H1 (cell line): ENCODE measurements around the gene PAPOLA. TPM values are rescaled to one million over a fixed set of nuclear protein-coding genes. Genes with fewer than 3 reads are reported as not detected.

Experiments
- CTCF ChIA-PET: fragments of 300-600 bp; sonication (Branson Sonifier 250); formaldehyde crosslinking; loops from one replicate; lab custom pipeline; 2021; ENCODE audit not compliant: partially characterized antibody; lab: Charles Lee
- POLR2A ChIA-PET: fragments of 300-600 bp; sonication (Branson Sonifier 250); formaldehyde crosslinking; loops from one replicate; lab custom pipeline; 2021; ENCODE audit warnings: inconsistent platforms; ENCODE audit not compliant: partially characterized antibody; lab: Charles Lee
- DNase-seq, 2 experiments: peaks; one replicate each; pipeline versions ENCODE4 v3.0.0 to v3.0.0-alpha.2; 2010 to 2022; ENCODE audit warnings: low spot score in 2 of 2, low read depth in 1 of 2, mixed read lengths in 1 of 2
- FAIRE-seq: peaks from 2 replicates; lab custom pipeline; 2011; peaks lifted over from hg19 to GRCh38; lab: Jason Lieb, UNC
- H2AFZ ChIP-seq: 2 replicates; pipeline ENCODE4 v1.8.1; 2012; ENCODE audit warnings: low read length, inconsistent platforms
- H2AK5ac ChIP-seq: 2 replicates; pipeline ENCODE4 v1.6.1; 2013; ENCODE audit warnings: low read depth, low read length
- H2BK120ac ChIP-seq: replicated peaks from 2 replicates; pipeline ENCODE3; 2013; ENCODE audit warnings: low read depth, low read length, inconsistent platforms
- H2BK12ac ChIP-seq: 2 replicates; pipeline ENCODE4 v1.6.1; 2013; ENCODE audit warnings: low read depth, low read length
- H2BK15ac ChIP-seq: 2 replicates; pipeline ENCODE4 v1.6.1; 2013; ENCODE audit warnings: low read length
- H2BK20ac ChIP-seq: 2 replicates; pipeline ENCODE4 v1.6.1; 2013; ENCODE audit warnings: low read length
- H2BK5ac ChIP-seq: 2 replicates; pipeline ENCODE4 v1.6.1; 2013; ENCODE audit warnings: low read depth, low read length
- H3K14ac ChIP-seq: 2 replicates; pipeline ENCODE4 v1.6.1; 2013; ENCODE audit warnings: inconsistent platforms; ENCODE audit not compliant: insufficient read length
- H3K18ac ChIP-seq: 2 replicates; pipeline ENCODE4 v1.6.1; 2013; ENCODE audit warnings: low read length; ENCODE audit errors: extremely low read depth
- H3K23ac ChIP-seq: 2 replicates; pipeline ENCODE4 v1.6.1; 2013; ENCODE audit warnings: inconsistent platforms; ENCODE audit not compliant: insufficient read length
- H3K23me2 ChIP-seq: 2 replicates; pipeline ENCODE4 v1.6.1; 2013; ENCODE audit warnings: low read depth, low read length
- H3K27ac ChIP-seq: 2 replicates; pipeline ENCODE4 v1.6.1; 2011; ENCODE audit warnings: low read depth, low read length, inconsistent platforms
- H3K27me3 ChIP-seq, 4 experiments: replicated peaks in 1 of 4; 1 replicate in 1 of 4; 2 replicates in 3 of 4; pipeline versions ENCODE4 v1.6.1 to v1.8.1; 2011 to 2013; ENCODE audit warnings: low read length in 3 of 4, mild to moderate bottlenecking in 3 of 4, inconsistent platforms in 2 of 4, mixed read lengths in 2 of 4, moderate library complexity in 1 of 4; ENCODE audit not compliant: control insufficient read depth in 3 of 4, insufficient read depth in 3 of 4; ENCODE audit errors: extremely low read depth in 1 of 4
- H3K36me3 ChIP-seq, 4 experiments: 2 replicates each; pipeline versions ENCODE4 v1.6.1 to v1.8.1; 2011 to 2013; ENCODE audit warnings: mild to moderate bottlenecking in 4 of 4, low read length in 3 of 4, moderate library complexity in 2 of 4, control low read depth in 1 of 4, inconsistent platforms in 1 of 4; ENCODE audit not compliant: insufficient read depth in 4 of 4, control insufficient read depth in 2 of 4
- H3K4ac ChIP-seq: replicated peaks from 2 replicates; pipeline ENCODE3; 2013; ENCODE audit warnings: low read length, low read depth, mixed read lengths, inconsistent platforms; ENCODE audit not compliant: insufficient read length
- H3K4me1 ChIP-seq, 4 experiments: replicated peaks in 1 of 4; 1 replicate in 1 of 4; 2 replicates in 3 of 4; pipeline versions ENCODE4 v1.6.1 to v1.8.1; 2011 to 2013; ENCODE audit warnings: low read length in 3 of 4, inconsistent platforms in 2 of 4, mixed read lengths in 1 of 4; ENCODE audit not compliant: insufficient read depth in 4 of 4, control insufficient read depth in 3 of 4
- H3K4me2 ChIP-seq, 2 experiments: 2 replicates each; pipeline versions ENCODE4 v1.6.1 to v1.8.1; 2011 to 2013; ENCODE audit warnings: low read depth in 2 of 2, low read length in 2 of 2, control low read depth in 1 of 2, inconsistent platforms in 1 of 2, mild to moderate bottlenecking in 1 of 2; ENCODE audit not compliant: insufficient read depth in 1 of 2
- H3K4me3 ChIP-seq, 4 experiments: fragments of 200-600, 300-600 bp in 1 of 4; sonication (generic), shearing (Covaris generic), sonication (Bioruptor Twin) in 1 of 4; 2 replicates each; pipeline versions ENCODE4 v1.5.1 to v1.8.1; 2011 to 2016; ENCODE audit warnings: low read length in 4 of 4, low read depth in 3 of 4, control low read depth in 2 of 4, inconsistent platforms in 2 of 4, mild to moderate bottlenecking in 2 of 4, mixed read lengths in 1 of 4, moderate library complexity in 1 of 4; ENCODE audit not compliant: insufficient read depth in 2 of 4; ENCODE audit errors: extremely low read depth in 1 of 4
- H3K56ac ChIP-seq: replicated peaks from 2 replicates; pipeline ENCODE3; 2013; ENCODE audit warnings: low read depth, mild to moderate bottlenecking, mixed read lengths, low read length, inconsistent platforms; ENCODE audit not compliant: insufficient read length
- H3K79me1 ChIP-seq: 2 replicates; pipeline ENCODE4 v1.6.1; 2013; ENCODE audit warnings: low read depth, low read length, control low read depth
- H3K79me2 ChIP-seq, 2 experiments: 2 replicates each; pipeline versions ENCODE4 v1.6.1 to v1.8.1; 2012 to 2013; ENCODE audit warnings: low read length in 2 of 2, mild to moderate bottlenecking in 2 of 2, inconsistent platforms in 1 of 2; ENCODE audit not compliant: insufficient read depth in 2 of 2, control insufficient read depth in 1 of 2
- H3K9ac ChIP-seq, 4 experiments: replicated peaks in 1 of 4; 1 replicate in 1 of 4; 2 replicates in 3 of 4; pipeline versions ENCODE4 v1.6.1 to v1.8.1; 2011 to 2013; ENCODE audit warnings: low read depth in 3 of 4, low read length in 3 of 4, control low read depth in 2 of 4, mild to moderate bottlenecking in 2 of 4, moderate library complexity in 2 of 4, inconsistent platforms in 1 of 4; ENCODE audit errors: extremely low read depth in 1 of 4
- H3K9me3 ChIP-seq, 2 experiments: 2 replicates each; pipeline versions ENCODE4 v1.6.1 to v1.8.1; 2012 to 2013; ENCODE audit warnings: mild to moderate bottlenecking in 2 of 2, moderate library complexity in 2 of 2, control low read depth in 1 of 2, inconsistent platforms in 1 of 2, low read depth in 1 of 2, low read length in 1 of 2, mixed read lengths in 1 of 2; ENCODE audit not compliant: insufficient read depth in 2 of 2
- H4K20me1 ChIP-seq, 2 experiments: replicated peaks in 1 of 2; 2 replicates each; pipeline versions ENCODE3 to v1.8.1; 2011 to 2013; ENCODE audit warnings: inconsistent platforms in 2 of 2, low read length in 2 of 2, mild to moderate bottlenecking in 1 of 2; ENCODE audit not compliant: insufficient read depth in 2 of 2, control insufficient read depth in 1 of 2
- H4K5ac ChIP-seq: 2 replicates; pipeline ENCODE4 v1.6.1; 2013; ENCODE audit warnings: low read length, low read depth, mixed read lengths, inconsistent platforms; ENCODE audit not compliant: insufficient read length
- H4K8ac ChIP-seq: 2 replicates; pipeline ENCODE4 v1.8.0; 2013; ENCODE audit warnings: mild to moderate bottlenecking, moderate library complexity, low read length, inconsistent platforms; ENCODE audit not compliant: insufficient read depth; ENCODE audit errors: extremely low read depth
- H4K91ac ChIP-seq: replicated peaks from 2 replicates; pipeline ENCODE3; 2013; ENCODE audit warnings: low read length, mixed read lengths, inconsistent platforms; ENCODE audit not compliant: insufficient read length
- ATF3 ChIP-seq: IDR thresholded peaks from 2 replicates; pipeline ENCODE4 v1.6.1; 2011; ENCODE audit warnings: low read depth, mild to moderate bottlenecking, low read length; ENCODE audit not compliant: insufficient read depth
- CEBPB ChIP-seq: IDR thresholded peaks from 2 replicates; pipeline ENCODE4 v1.6.1; 2012; ENCODE audit warnings: low read depth, low read length
- CTCF ChIP-seq, 3 experiments: IDR thresholded peaks; 1 replicate in 2 of 3; 2 replicates in 1 of 3; pipeline versions ENCODE4 v1.5.1 to v1.6.1; 2011; ENCODE audit warnings: low read length in 3 of 3, mild to moderate bottlenecking in 3 of 3, inconsistent platforms in 2 of 3, low read depth in 1 of 3, moderate library complexity in 1 of 3; ENCODE audit not compliant: insufficient read depth in 1 of 3; ENCODE audit errors: control extremely low read depth in 1 of 3
- KDM1A ChIP-seq: fragments of 200-600, 300-600 bp; sonication (generic); IDR thresholded peaks from 2 replicates; pipeline ENCODE4 v1.7.1; 2016; ENCODE audit warnings: mild to moderate bottlenecking, low read length, borderline replicate concordance
- RBBP5 ChIP-seq: IDR thresholded peaks from 2 replicates; pipeline ENCODE4 v1.7.1; 2012; ENCODE audit warnings: low read depth, mild to moderate bottlenecking, inconsistent platforms, low read length, moderate library complexity, borderline replicate concordance
- RFX5 ChIP-seq: IDR thresholded peaks from 2 replicates; pipeline ENCODE4 v1.6.1; 2011; ENCODE audit warnings: low read depth, low read length, improper control_type of control experiment, borderline replicate concordance
- SIRT6 ChIP-seq: IDR thresholded peaks from one replicate; pipeline ENCODE4 v1.7.1; 2012; ENCODE audit warnings: low read length, inconsistent platforms
- TAF1 ChIP-seq: IDR thresholded peaks from 2 replicates; pipeline ENCODE4 v1.6.1; 2011; ENCODE audit warnings: mild to moderate bottlenecking, low read depth, low read length
- YY1 ChIP-seq: IDR thresholded peaks from 2 replicates; pipeline ENCODE4 v1.6.1; 2011; ENCODE audit warnings: low read depth, mild to moderate bottlenecking, low read length
- WGBS, 2 experiments: shearing (Covaris generic) in 1 of 2; methylation state at CpG; one replicate each; pipeline versions ENCODE4 v1.1.6 to v1.1.7; 2013 to 2015; ENCODE audit warnings: low lambda C conversion rate in 2 of 2, mixed read lengths in 2 of 2, inconsistent platforms in 1 of 2, low coverage in 1 of 2, missing lambda C conversion rate in 1 of 2; ENCODE audit not compliant: insufficient replicate concordance in 2 of 2, insufficient coverage in 1 of 2, insufficient read length in 1 of 2; ENCODE audit errors: extremely low coverage in 1 of 2, missing lambda C conversion rate in 1 of 2; 5-methylcytosine and 5-hydroxymethylcytosine counted together
- polyA plus RNA-seq, 7 experiments: library from polyadenylated mRNA; depleted of rRNA in 3 of 7; stranded (reverse) in 5 of 7; unstranded in 2 of 7; fragments of >200 nt in 5 of 7; fragments of 200-250 nt in 2 of 7; gene quantifications; 1 replicate in 5 of 7; 2 replicates in 1 of 7; 4 replicates in 1 of 7; pipeline versions ENCODE4 v1.2.1 to v1.2.3, GENCODE V29; 2011 to 2013; ENCODE audit warnings: missing spikeins in 2 of 7, mixed read lengths in 2 of 7
- total RNA-seq: library from RNA; stranded (reverse); fragmentation: NEBNext Ultra II Directional; extraction: Animal tissue kit (Norgen Biotek cat#: 25700); gene quantifications from 2 replicates; pipeline ENCODE4 v1.2.1, GENCODE V29; 2021

The PAPOLA gene
- total and polyA plus RNA-seq, 2 of the 8 experiments (the other 6 are each of a cell fraction or from before 2014, with no cell fraction given): 163 to 239 TPM

GRCh38 chr14:96586921-96587822 lies 85.0 kb downstream of the PAPOLA start:
- H3K4ac ChIP-seq: no peak overlapping the region
- H3K36me3 ChIP-seq: no peaks in the 10 kb centered on the region
- no peak overlapping the region for H3K18ac ChIP-seq
- no peak overlapping the region for H2BK20ac ChIP-seq
- H2BK12ac ChIP-seq: no peak overlapping the region
- no peak for DNase-seq
- no peak overlapping the region for H2BK5ac ChIP-seq
- H3K56ac ChIP-seq: no peak overlapping the region
- no peak overlapping the region for H4K91ac ChIP-seq
- no peaks in the 10 kb centered on the region for H3K79me2 ChIP-seq
- CTCF ChIA-PET: interaction anchor here (1.2 to 10.6 kb wide), 4 partner anchors 76 to 150 kb away, joined by 4 to 87 read pairs (median 38); no protein-coding TSS in a partner anchor
- FAIRE-seq: no peak
- no peak overlapping the region for H2AK5ac ChIP-seq
- peaks cover 0 to 10% (median 0%) of the 10 kb centered on the region in 4 experiments; a peak in 1 of 7 replicates for H3K4me1 ChIP-seq
- H2BK120ac ChIP-seq: no peak overlapping the region
- 93% methylated on average over 21 of the region's 21 CpGs; no CpG with 5 or more reads in 1 of the 2 experiments for WGBS, 2 experiments
- H3K27me3 ChIP-seq: peaks cover 0 to 6% (median under 1%) of the 10 kb centered on the region in 4 experiments; a peak in 2 of 7 replicates
- H3K27ac ChIP-seq: no peak overlapping the region
- no peak overlapping the region for H3K4me2 ChIP-seq
- no peak overlapping the region for H4K5ac ChIP-seq
- no peak overlapping the region for H2BK15ac ChIP-seq
- H4K8ac ChIP-seq: no peak overlapping the region
- no peak overlapping the region for H3K9ac ChIP-seq
- H3K9me3 ChIP-seq: no peaks in the 10 kb centered on the region
- no peak overlapping the region for H3K14ac ChIP-seq
- H2AFZ ChIP-seq: no peak overlapping the region
- no peaks in the 10 kb centered on the region; the same call in 1 of the 2 replicates for H3K79me1 ChIP-seq
- no peak overlapping the region for H3K4me3 ChIP-seq
- no peak overlapping the region for H3K23ac ChIP-seq
- POLR2A ChIA-PET: no interaction called here
- H3K23me2 ChIP-seq: no peaks in the 10 kb centered on the region
- H4K20me1 ChIP-seq: no peaks in the 10 kb centered on the region
- TF ChIP-seq CEBPB: no peak
- TF ChIP-seq YY1: no peak
- TF ChIP-seq SIRT6: no peak
- no peak for TF ChIP-seq CTCF (IDR thresholded peaks at IDR 0.05; ENCODE audit: control extremely low read depth in 1 of 3, insufficient read depth in 1 of 3, low read depth in 1 of 3, low read length in 3 of 3)
- no peak for TF ChIP-seq KDM1A
- TF ChIP-seq TAF1: no peak
- TF ChIP-seq RBBP5: no peak
- no peak for TF ChIP-seq ATF3
- no peak for TF ChIP-seq RFX5
